GM12873 (cell line): ENCODE data around the gene LRFN3.

Experiments used
- TF ChIP-seq, protein P1 (sequence below): IDR thresholded peaks from 2 replicates; pipeline ENCODE4 v1.5.1; 2012; ENCODE audit warnings: low read depth, mild to moderate bottlenecking, moderate library complexity, low read length, control low read depth; ENCODE audit not compliant: insufficient read depth; ENCODE audit errors: missing control alignments

The LRFN3 gene

DNA sequence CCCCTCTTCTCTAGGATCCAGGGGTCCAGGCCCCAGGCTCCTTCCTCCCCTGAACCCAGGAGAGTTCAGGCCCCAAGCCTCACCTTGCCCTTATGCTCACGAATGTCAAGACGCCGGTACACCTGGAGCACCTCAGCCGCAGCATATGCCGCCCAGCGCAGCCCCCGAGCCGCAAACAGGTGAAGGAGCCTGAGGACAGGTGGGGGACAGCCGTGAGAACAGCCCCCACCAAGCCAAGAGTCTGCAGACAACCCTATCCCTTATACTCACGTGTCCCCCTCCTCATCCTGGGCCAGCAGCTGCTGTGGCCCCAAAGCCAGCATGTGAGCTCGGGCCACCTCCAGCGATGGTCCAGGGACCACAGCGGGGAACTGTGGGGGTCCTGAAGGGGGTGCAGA lies 39.5 kb upstream of the LRFN3 start:
- TF ChIP-seq, protein P1, sequence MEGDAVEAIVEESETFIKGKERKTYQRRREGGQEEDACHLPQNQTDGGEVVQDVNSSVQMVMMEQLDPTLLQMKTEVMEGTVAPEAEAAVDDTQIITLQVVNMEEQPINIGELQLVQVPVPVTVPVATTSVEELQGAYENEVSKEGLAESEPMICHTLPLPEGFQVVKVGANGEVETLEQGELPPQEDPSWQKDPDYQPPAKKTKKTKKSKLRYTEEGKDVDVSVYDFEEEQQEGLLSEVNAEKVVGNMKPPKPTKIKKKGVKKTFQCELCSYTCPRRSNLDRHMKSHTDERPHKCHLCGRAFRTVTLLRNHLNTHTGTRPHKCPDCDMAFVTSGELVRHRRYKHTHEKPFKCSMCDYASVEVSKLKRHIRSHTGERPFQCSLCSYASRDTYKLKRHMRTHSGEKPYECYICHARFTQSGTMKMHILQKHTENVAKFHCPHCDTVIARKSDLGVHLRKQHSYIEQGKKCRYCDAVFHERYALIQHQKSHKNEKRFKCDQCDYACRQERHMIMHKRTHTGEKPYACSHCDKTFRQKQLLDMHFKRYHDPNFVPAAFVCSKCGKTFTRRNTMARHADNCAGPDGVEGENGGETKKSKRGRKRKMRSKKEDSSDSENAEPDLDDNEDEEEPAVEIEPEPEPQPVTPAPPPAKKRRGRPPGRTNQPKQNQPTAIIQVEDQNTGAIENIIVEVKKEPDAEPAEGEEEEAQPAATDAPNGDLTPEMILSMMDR = no peak

DNA sequence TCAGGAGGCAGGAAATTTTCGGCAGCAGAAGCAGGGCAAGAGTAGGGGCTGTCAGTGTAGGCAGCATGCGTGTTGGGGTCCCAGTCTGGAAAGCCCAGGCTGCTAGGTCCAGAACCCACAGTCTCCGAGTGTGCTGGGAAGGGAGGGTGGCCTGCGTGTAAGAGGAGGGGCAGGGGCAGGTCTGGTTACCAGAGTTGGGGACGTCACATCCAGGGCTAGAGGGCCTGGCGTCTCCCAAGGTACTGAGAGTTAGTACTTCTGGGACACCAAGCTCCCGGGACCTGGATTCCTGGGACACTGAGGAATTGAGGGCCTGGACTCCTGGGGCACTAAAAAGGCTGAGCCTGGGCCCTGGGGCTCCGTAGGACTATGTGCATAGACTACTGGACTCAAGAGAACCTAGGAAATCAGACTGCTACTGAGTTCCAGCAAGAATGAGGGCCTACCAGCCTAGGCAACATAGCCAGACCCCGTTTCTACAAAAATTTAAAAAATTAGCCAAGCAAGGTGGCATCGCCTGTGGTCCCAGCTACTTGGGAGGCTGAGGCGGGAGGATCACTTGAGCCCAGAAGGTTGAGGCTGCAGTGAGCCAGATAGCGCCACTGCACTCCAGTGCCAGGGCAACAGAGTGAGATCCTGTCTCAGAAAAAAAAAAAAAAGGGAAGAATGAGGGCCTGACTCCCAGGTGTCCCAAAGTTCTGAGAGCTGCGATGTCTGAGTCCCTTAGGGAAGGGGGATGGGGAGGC lies 38.3 kb upstream of the LRFN3 start:
- TF ChIP-seq, protein P1 = no peak

DNA sequence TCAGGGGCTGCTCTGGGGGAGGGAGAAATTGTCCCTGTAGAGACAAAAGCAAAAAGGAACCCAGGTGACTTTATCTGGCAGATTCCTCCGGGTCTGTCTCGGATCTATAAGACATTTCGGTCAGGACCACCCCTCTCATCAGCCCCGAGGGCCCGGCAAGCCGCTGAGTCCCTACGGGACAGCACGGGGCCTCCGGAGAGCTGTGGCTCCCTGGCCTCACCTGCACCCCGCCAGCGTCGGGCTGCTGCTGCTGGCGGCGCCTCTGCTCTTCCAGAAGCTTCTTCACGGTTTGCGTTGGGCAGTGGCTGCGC lies 37.7 kb upstream of the LRFN3 start:
- TF ChIP-seq, protein P1 = no peak

DNA sequence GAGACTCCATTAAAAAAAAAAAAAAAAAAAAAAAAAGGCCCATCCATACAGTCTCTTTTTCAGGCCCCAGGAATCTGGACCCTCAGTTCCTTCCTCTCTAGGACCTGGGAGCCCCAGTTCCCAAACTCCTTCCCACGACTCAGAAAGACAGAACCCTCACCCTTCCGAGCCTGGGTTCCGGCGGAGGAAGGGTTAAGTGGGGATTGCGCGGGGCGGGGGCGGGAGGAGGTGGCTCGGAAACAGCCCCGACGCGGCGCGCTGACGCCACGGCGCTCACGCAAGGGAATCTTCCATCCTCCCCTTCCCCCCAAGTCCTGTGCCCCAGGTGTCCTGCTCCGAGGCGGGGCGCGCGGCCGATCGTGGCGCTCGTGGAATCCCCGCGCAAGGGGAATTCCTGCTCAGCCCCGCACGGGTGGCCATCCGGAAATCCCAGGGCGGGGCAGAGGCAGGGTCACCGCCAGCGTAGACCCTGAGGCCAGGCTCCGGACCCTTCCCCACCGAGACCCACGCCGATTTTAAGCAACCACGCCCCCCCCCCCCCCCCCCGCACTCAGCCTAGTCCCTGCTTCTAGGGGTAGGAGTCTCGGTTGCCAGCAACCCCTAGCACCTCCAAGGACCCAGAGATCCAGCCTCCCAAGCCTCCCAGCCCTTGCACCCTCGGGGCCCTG lies 36.5 kb upstream of the LRFN3 start:
- TF ChIP-seq, protein P1 = no peak

DNA sequence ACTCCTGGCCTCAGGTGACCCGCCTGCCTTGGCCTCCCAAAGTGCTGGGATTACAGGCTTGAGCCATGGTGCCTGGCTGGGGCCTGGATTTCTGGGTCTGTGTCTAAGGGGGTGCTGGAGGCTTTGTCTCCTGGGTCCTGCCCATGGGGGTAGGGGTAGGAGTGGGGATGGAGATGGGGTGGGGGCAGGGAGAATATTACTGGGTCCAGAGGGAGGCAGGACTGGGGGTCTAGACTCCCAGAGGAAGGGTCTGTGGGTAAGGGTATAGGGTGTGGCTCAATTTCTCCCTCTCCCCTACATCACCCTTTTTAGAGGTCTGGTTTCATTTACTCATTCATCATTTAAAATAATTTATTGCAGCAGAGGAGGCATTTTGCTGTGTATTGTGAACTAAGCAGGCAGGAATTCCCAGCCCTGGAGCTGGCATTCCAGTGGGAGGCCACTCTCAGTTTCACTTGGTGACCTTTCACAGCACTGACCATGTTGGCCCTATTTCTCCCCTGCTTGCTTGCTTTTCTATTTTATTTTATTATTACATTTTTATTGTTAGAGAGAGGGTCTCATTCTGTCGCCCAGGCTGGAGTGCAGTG lies 35.0 kb upstream of the LRFN3 start:
- TF ChIP-seq, protein P1 = no peak

DNA sequence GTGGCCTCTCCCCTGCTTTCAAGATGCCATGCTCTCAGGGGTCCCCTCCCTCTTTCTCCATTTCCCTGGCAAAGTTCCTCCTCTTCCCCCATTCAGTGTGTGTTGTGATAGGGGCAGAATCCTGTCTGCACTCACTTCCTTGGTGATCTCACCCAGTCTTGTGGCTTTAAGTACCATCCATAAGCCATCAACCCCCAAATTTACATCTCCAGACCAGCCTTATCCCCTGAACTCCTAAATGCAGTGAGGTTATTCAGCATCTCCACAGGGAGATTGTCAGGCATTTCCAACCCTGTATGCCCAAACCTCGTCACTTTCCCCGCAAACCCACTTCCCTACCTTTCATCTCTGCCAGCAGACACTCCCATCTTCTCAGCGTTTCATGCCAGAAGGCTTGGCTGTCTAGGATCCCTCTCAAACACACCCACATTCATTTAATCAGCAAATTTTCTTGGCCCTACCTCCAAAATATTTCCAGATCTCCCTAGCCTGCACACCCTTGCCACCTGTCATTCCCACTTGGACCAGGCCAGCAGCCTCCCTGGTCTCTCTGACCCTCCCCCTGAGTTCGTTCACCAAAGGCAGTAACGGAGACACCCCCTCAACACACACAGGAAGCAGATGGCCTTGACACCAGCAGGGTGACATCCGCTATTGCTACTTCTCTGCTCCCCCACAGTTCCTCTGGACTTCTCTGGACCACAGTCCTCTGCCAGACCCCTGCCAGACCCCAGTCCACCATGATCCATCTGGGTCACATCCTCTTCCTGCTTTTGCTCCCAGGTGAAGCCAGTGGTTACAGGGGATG lies 34.1 kb upstream of the LRFN3 start, which contains the start of gene HCST:
Gene HCST (plus strand): TSS at position 676 of the 808 bp plus-strand sequence. CDS start 65 bp downstream, at position 741.
- TF ChIP-seq, protein P1 = peak; percentile 21
